ENCODE measurements around the gene C1RL.
A peak's percentile ranks its signal among the peaks of the same experiment; 100 is the strongest.

The C1RL gene

GRCh38 chr12:7136071-7136470 lies 27.1 kb upstream of the C1RL start:
- DNase-seq, result no peak

GRCh38 chr12:7134396-7135166 lies 25.6 kb upstream of the C1RL start:
- DNase-seq, result no peak

- DNase-seq, result no peak
These were observed 22.5 kb upstream of the C1RL start for GRCh38 chr12:7131502-7131866.

- no peak for DNase-seq
These were observed 21.9 kb upstream of the C1RL start for GRCh38 chr12:7130701-7131501.

GRCh38 chr12:7129872-7130691 lies 21.1 kb upstream of the C1RL start, which contains the start of gene CLSTN3:
Gene CLSTN3 (plus strand): TSS chr12:7130371. CDS start chr12:7130649, 278 bp downstream.
- peak; percentile 18 for DNase-seq

GRCh38 chr12:7129287-7129871 lies 20.4 kb upstream of the C1RL start:
- no peak for DNase-seq

- no peak for DNase-seq
These were observed 19.8 kb upstream of the C1RL start, which contains the start of gene RBP5 for GRCh38 chr12:7128681-7129286. Gene RBP5 (minus strand): TSS chr12:7128889. CDS start chr12:7128775, 114 bp downstream.

- no peak for DNase-seq
These were observed 19.1 kb upstream of the C1RL start for GRCh38 chr12:7127916-7128626.

GRCh38 chr12:7125632-7126227 lies 16.7 kb upstream of the C1RL start:
- DNase-seq, result no peak

GRCh38 chr12:7123806-7124522 lies 14.9 kb upstream of the C1RL start:
- DNase-seq, result no peak

GRCh38 chr12:7122811-7123769 lies 14.1 kb upstream of the C1RL start:
- DNase-seq, result no peak

GRCh38 chr12:7121324-7121723 lies 12.3 kb upstream of the C1RL start:
- no peak for DNase-seq

- no peak for DNase-seq
These were observed 11.2 kb upstream of the C1RL start for GRCh38 chr12:7120166-7120565.

GRCh38 chr12:7118881-7119280 lies 9.9 kb upstream of the C1RL start:
- no peak for DNase-seq

- no peak for DNase-seq
These were observed 8.7 kb upstream of the C1RL start for GRCh38 chr12:7117670-7118069.

GRCh38 chr12:7116916-7117315 lies 7.9 kb upstream of the C1RL start:
- DNase-seq, result no peak

GRCh38 chr12:7116196-7116595 lies 7.2 kb upstream of the C1RL start:
- DNase-seq, result no peak

- no peak for DNase-seq
These were observed 5.8 kb upstream of the C1RL start for GRCh38 chr12:7114851-7115250.

- DNase-seq, result no peak
These were observed 5.0 kb upstream of the C1RL start for GRCh38 chr12:7114008-7114407.
